Measurements from ENCODE around the gene GMPS. TPM values are rescaled to one million over a fixed set of nuclear protein-coding genes. Genes with fewer than 3 reads are reported as not detected.

GMPS gene
- total and polyA plus RNA-seq, 9 of the 15 experiments (the other 6 are each of a cell fraction or from before 2014, with no cell fraction given), result 73.7 to 282 (median 156) TPM

- TF ChIP-seq ZNF354B (CRISPR knock-in tag; IDR thresholded peaks at IDR 0.05), result no peak
- TF ChIP-seq GTF2F1 (IDR thresholded peaks at IDR 0.05; ENCODE audit: low read depth, low read length), result no peak
- no peak for TF ChIP-seq RREB1 (CRISPR knock-in tag; IDR thresholded peaks at IDR 0.05)
- TF ChIP-seq POLR2B (IDR thresholded peaks at IDR 0.05; ENCODE audit: low read depth, partially characterized antibody), result no peak
- no peak; the same call in 1 of the 2 replicates for TF ChIP-seq VEZF1 (CRISPR knock-in tag; IDR thresholded peaks at IDR 0.05)
- TF ChIP-seq CBFA2T3 (IDR thresholded peaks at IDR 0.05), result peak; percentile 96
- no peak for TF ChIP-seq ZBTB8A (IDR thresholded peaks at IDR 0.05; ENCODE audit: partially characterized antibody)
- TF ChIP-seq E2F3 (CRISPR knock-in tag; IDR thresholded peaks at IDR 0.05), result no peak
- no peak for TF ChIP-seq NR0B1 (IDR thresholded peaks at IDR 0.05; ENCODE audit: partially characterized antibody)
- no peak; the same call in 1 of the 2 replicates for TF ChIP-seq HDAC2 (IDR thresholded peaks at IDR 0.05)
- TF ChIP-seq CEBPZ (IDR thresholded peaks at IDR 0.05; ENCODE audit: borderline replicate concordance, low read depth, low read length), result no peak
- TF ChIP-seq KLF1 (tag; IDR thresholded peaks at IDR 0.05), result no peak
- TF ChIP-seq EWSR1 (IDR thresholded peaks at IDR 0.05; ENCODE audit: borderline replicate concordance, low read depth, partially characterized antibody), result no peak
- peak; percentile 96 for TF ChIP-seq DPF2 (IDR thresholded peaks at IDR 0.05)
- TF ChIP-seq ZNF780A (CRISPR knock-in tag; IDR thresholded peaks at IDR 0.05), result no peak
These were observed 20.3 kb downstream of the GMPS start (continued) for GRCh38 chr3:155890671-155891190.

All from K562 (cell line).